WTC11 (cell line): Measurements from ENCODE around the gene CBFB. TPM values are rescaled to one million over a fixed set of nuclear protein-coding genes. Genes with fewer than 3 reads are reported as not detected.

ENCODE experiments used
- ATAC-seq: fragments of 200-7000 bp; cut with Tn5 transposase; 2 replicates; pipeline ENCODE4 v1.10.0; 2021; ENCODE audit warnings: mild to moderate bottlenecking, moderate library complexity
- CTCF ChIA-PET: fragments of 300-600 bp; sonication (Branson Sonifier 250); formaldehyde crosslinking; loops from one replicate; lab custom pipeline; 2021; ENCODE audit warnings: antibody characterized with exemption; lab: Charles Lee
- POLR2A ChIA-PET: fragments of 350-600 bp; sonication (Branson Sonifier 250); formaldehyde crosslinking; loops from one replicate; lab custom pipeline; 2021; ENCODE audit warnings: antibody characterized with exemption; lab: Charles Lee
- DNase-seq: peaks from one replicate; pipeline ENCODE4 v3.0.0; 2021; ENCODE audit warnings: low spot score
- H3K27ac Mint-ChIP-seq: 2 replicates; pipeline ENCODE4 v1.8.0; 2021; ENCODE audit warnings: mixed read lengths
- H3K27me3 Mint-ChIP-seq: 2 replicates; pipeline ENCODE4 v1.8.0; 2021; ENCODE audit warnings: low read depth, mild to moderate bottlenecking, moderate library complexity, mixed read lengths
- H3K36me3 Mint-ChIP-seq: 2 replicates; pipeline ENCODE4 v1.8.0; 2021; ENCODE audit warnings: mixed read lengths
- H3K4me1 Mint-ChIP-seq: 2 replicates; pipeline ENCODE4 v1.8.0; 2022; ENCODE audit warnings: mixed read lengths
- H3K4me3 Mint-ChIP-seq: 2 replicates; pipeline ENCODE4 v1.8.0; 2021; ENCODE audit warnings: mild to moderate bottlenecking, moderate library complexity, mixed read lengths
- H3K9me3 Mint-ChIP-seq: 2 replicates; pipeline ENCODE4 v1.8.0; 2021; ENCODE audit warnings: mixed read lengths
- ATF2 ChIP-seq: sonication (generic); formaldehyde crosslinking; IDR thresholded peaks from 2 replicates; pipeline ENCODE4 v1.8.1; 2022; ENCODE audit warnings: low read depth, missing genetic modification reagents, borderline replicate concordance
- ATF3 ChIP-seq: sonication (generic); formaldehyde crosslinking; conservative IDR thresholded peaks from 2 replicates; pipeline ENCODE4 v1.8.1; 2022; ENCODE audit warnings: mild to moderate bottlenecking, missing genetic modification reagents
- ATF6 ChIP-seq: sonication (generic); formaldehyde crosslinking; IDR thresholded peaks from 2 replicates; pipeline ENCODE4 v1.8.1; 2023; ENCODE audit warnings: mild to moderate bottlenecking, missing genetic modification reagents
- CREB1 ChIP-seq: sonication (generic); formaldehyde crosslinking; IDR thresholded peaks from 2 replicates; pipeline ENCODE4 v1.8.0; 2023; ENCODE audit warnings: mild to moderate bottlenecking, missing genetic modification reagents
- CTCF ChIP-seq: fragments of 200-600 bp; IDR thresholded peaks from 2 replicates; pipeline ENCODE4 v1.8.0; 2022; ENCODE audit warnings: antibody characterized with exemption
- FOXK1 ChIP-seq: sonication (generic); formaldehyde crosslinking; IDR thresholded peaks from 2 replicates; pipeline ENCODE4 v1.8.0; 2022; ENCODE audit warnings: mild to moderate bottlenecking, moderate library complexity, missing genetic modification reagents
- FOXP1 ChIP-seq: sonication (generic); formaldehyde crosslinking; IDR thresholded peaks from 2 replicates; pipeline ENCODE4 v1.8.0; 2022; ENCODE audit warnings: missing genetic modification reagents, mild to moderate bottlenecking, moderate library complexity, borderline replicate concordance
- GRHL2 ChIP-seq: fragments of 250-450 bp; sonication (Bioruptor Pico); IDR thresholded peaks from 2 replicates; pipeline ENCODE4 v1.8.0; 2022; ENCODE audit warnings: mild to moderate bottlenecking, moderate library complexity; ENCODE audit not compliant: insufficient replicate concordance, severe bottlenecking
- IRF2 ChIP-seq: sonication (generic); formaldehyde crosslinking; IDR thresholded peaks from 2 replicates; pipeline ENCODE4 v1.8.0; 2022; ENCODE audit warnings: low read depth, missing genetic modification reagents, borderline replicate concordance
- KAT7 ChIP-seq: sonication (generic); formaldehyde crosslinking; IDR thresholded peaks from 2 replicates; pipeline ENCODE4 v1.8.1; 2023; ENCODE audit warnings: missing genetic modification reagents, mild to moderate bottlenecking, borderline replicate concordance
- MLX ChIP-seq: sonication (generic); formaldehyde crosslinking; IDR thresholded peaks from 2 replicates; pipeline ENCODE4 v1.8.1; 2023; ENCODE audit warnings: mild to moderate bottlenecking, missing genetic modification reagents, moderate library complexity
- MYBL2 ChIP-seq: sonication (generic); formaldehyde crosslinking; IDR thresholded peaks from 2 replicates; pipeline ENCODE4 v1.8.1; 2023; ENCODE audit warnings: mild to moderate bottlenecking, moderate library complexity, missing genetic modification reagents
- NFATC4 ChIP-seq: fragments of 250-450 bp; sonication (Bioruptor Pico); IDR thresholded peaks from 2 replicates; pipeline ENCODE4 v1.9.0; 2021; ENCODE audit warnings: mild to moderate bottlenecking
- SP1 ChIP-seq: sonication (generic); formaldehyde crosslinking; conservative IDR thresholded peaks from 2 replicates; pipeline ENCODE4 v1.8.1; 2022; ENCODE audit warnings: missing genetic modification reagents
- TCF7 ChIP-seq: sonication (generic); formaldehyde crosslinking; IDR thresholded peaks from 2 replicates; pipeline ENCODE4 v1.8.0; 2022; ENCODE audit warnings: mild to moderate bottlenecking, low read depth, missing genetic modification reagents, moderate library complexity
- TEAD1 ChIP-seq: sonication (generic); formaldehyde crosslinking; IDR thresholded peaks from 2 replicates; pipeline ENCODE4 v1.8.0; 2022; ENCODE audit warnings: mild to moderate bottlenecking, missing genetic modification reagents
- TP53 ChIP-seq: sonication (generic); formaldehyde crosslinking; IDR thresholded peaks from 2 replicates; pipeline ENCODE4 v1.8.1; 2023; ENCODE audit warnings: mild to moderate bottlenecking, missing genetic modification reagents
- ZBTB21 ChIP-seq: sonication (generic); formaldehyde crosslinking; IDR thresholded peaks from 2 replicates; pipeline ENCODE4 v1.8.1; 2023; ENCODE audit warnings: mild to moderate bottlenecking, missing genetic modification reagents, borderline replicate concordance
- ZNF219 ChIP-seq: sonication (generic); formaldehyde crosslinking; IDR thresholded peaks from 2 replicates; pipeline ENCODE4 v1.8.0; 2023; ENCODE audit warnings: missing genetic modification reagents, mild to moderate bottlenecking, borderline replicate concordance
- ZNF232 ChIP-seq: sonication (generic); formaldehyde crosslinking; IDR thresholded peaks from 2 replicates; pipeline ENCODE4 v1.8.0; 2022; ENCODE audit warnings: mild to moderate bottlenecking, missing genetic modification reagents
- ZNF416 ChIP-seq: fragments of 250-450 bp; sonication (Bioruptor Pico); IDR thresholded peaks from 2 replicates; pipeline ENCODE4 v1.9.0; 2021; ENCODE audit warnings: mild to moderate bottlenecking, inconsistent platforms
- ZSCAN18 ChIP-seq: fragments of 250-450 bp; sonication (Bioruptor Pico); IDR thresholded peaks from 2 replicates; pipeline ENCODE4 v2.1.2; 2022; ENCODE audit warnings: mild to moderate bottlenecking, moderate library complexity
- total RNA-seq: library from RNA; stranded (reverse); gene quantifications from 3 replicates; pipeline ENCODE4 v1.2.3, GENCODE V29; 2021
- TF ChIP-seq, protein P1 (sequence below): sonication (generic); formaldehyde crosslinking; IDR thresholded peaks from 2 replicates; pipeline ENCODE4 v1.8.1; 2022; ENCODE audit warnings: mild to moderate bottlenecking, missing genetic modification reagents, moderate library complexity, borderline replicate concordance
- TF ChIP-seq, protein P2 (sequence below): fragments of 250-450 bp; sonication (Bioruptor Pico); IDR thresholded peaks from 2 replicates; pipeline ENCODE4 v1.9.0; 2021; ENCODE audit warnings: mild to moderate bottlenecking
- TF ChIP-seq, protein P3 (sequence below): sonication (generic); formaldehyde crosslinking; IDR thresholded peaks from 2 replicates; pipeline ENCODE4 v1.8.0; 2022; ENCODE audit warnings: mild to moderate bottlenecking, missing genetic modification reagents
- TF ChIP-seq, protein P4 (sequence below): sonication (generic); formaldehyde crosslinking; IDR thresholded peaks from 2 replicates; pipeline ENCODE4 v1.8.0; 2023; ENCODE audit warnings: missing genetic modification reagents

Gene CBFB
- total RNA-seq, 1 experiment from 2014 or later: 36.9 TPM

- no peak for TF ChIP-seq KAT7 (CRISPR knock-in tag)
- no peak for TF ChIP-seq ATF3
- no peak for TF ChIP-seq ZNF416
- TF ChIP-seq MLX (CRISPR knock-in tag): no peak
- TF ChIP-seq FOXP1 (CRISPR knock-in tag): no peak
- no peak for TF ChIP-seq TEAD1 (CRISPR knock-in tag)
- TF ChIP-seq FOXK1 (CRISPR knock-in tag): no peak
- TF ChIP-seq, protein P1, sequence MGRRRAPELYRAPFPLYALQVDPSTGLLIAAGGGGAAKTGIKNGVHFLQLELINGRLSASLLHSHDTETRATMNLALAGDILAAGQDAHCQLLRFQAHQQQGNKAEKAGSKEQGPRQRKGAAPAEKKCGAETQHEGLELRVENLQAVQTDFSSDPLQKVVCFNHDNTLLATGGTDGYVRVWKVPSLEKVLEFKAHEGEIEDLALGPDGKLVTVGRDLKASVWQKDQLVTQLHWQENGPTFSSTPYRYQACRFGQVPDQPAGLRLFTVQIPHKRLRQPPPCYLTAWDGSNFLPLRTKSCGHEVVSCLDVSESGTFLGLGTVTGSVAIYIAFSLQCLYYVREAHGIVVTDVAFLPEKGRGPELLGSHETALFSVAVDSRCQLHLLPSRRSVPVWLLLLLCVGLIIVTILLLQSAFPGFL: no peak
- TF ChIP-seq, protein P2, sequence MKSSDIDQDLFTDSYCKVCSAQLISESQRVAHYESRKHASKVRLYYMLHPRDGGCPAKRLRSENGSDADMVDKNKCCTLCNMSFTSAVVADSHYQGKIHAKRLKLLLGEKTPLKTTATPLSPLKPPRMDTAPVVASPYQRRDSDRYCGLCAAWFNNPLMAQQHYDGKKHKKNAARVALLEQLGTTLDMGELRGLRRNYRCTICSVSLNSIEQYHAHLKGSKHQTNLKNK: no peak
- no peak for TF ChIP-seq IRF2 (CRISPR knock-in tag)
- no peak for TF ChIP-seq ZNF219
- no peak for TF ChIP-seq ZBTB21 (CRISPR knock-in tag)
- no peak for TF ChIP-seq MYBL2 (CRISPR knock-in tag)
- no peak for TF ChIP-seq TCF7 (CRISPR knock-in tag)
- no peak for TF ChIP-seq CREB1
- TF ChIP-seq ATF6 (CRISPR knock-in tag): no peak
These were observed 7.6 kb upstream of the CBFB start (continued) for GRCh38 chr16:67021321-67021720.

GRCh38 chr16:67022531-67023214 lies 6.3 kb upstream of the CBFB start:
- ATAC-seq (no peak), DNase-seq (no peak)
- peaks cover 11% of the 10 kb centered on the region for H3K27me3 Mint-ChIP-seq
- H3K9me3 Mint-ChIP-seq: no peaks in the 10 kb centered on the region
- POLR2A ChIA-PET: no interaction called here
- no peak overlapping the region for H3K4me3 Mint-ChIP-seq
- no peak overlapping the region for H3K27ac Mint-ChIP-seq
- CTCF ChIA-PET: interaction anchor here (0.6 to 5.9 kb wide), 6 partner anchors 10 to 147 kb away, joined by 3 to 26 read pairs (median 4); partner anchors contain the start of genes CES3 and NOL3
- no peaks in the 10 kb centered on the region for H3K36me3 Mint-ChIP-seq
- H3K4me1 Mint-ChIP-seq: 0 out of 2 replicates have a peak, but pooled peaks cover 3% of the 10 kb centered on the region
- TF ChIP-seq GRHL2 (no peak), ZSCAN18 (no peak), NFATC4 (CRISPR knock-in tag) (no peak), FOXP1 (CRISPR knock-in tag) (no peak), SP1 (CRISPR knock-in tag) (no peak), CTCF (no peak), ATF2 (CRISPR knock-in tag) (no peak), ZNF232 (CRISPR knock-in tag) (no peak), TP53 (no peak), ATF3 (no peak)
- TF ChIP-seq, protein P3, sequence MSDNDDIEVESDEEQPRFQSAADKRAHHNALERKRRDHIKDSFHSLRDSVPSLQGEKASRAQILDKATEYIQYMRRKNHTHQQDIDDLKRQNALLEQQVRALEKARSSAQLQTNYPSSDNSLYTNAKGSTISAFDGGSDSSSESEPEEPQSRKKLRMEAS: no peak
- TF ChIP-seq, protein P4, sequence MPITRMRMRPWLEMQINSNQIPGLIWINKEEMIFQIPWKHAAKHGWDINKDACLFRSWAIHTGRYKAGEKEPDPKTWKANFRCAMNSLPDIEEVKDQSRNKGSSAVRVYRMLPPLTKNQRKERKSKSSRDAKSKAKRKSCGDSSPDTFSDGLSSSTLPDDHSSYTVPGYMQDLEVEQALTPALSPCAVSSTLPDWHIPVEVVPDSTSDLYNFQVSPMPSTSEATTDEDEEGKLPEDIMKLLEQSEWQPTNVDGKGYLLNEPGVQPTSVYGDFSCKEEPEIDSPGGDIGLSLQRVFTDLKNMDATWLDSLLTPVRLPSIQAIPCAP: no peak
